HepG2 (cell line): ENCODE measurements around the gene GNB1. TPM values are rescaled to one million over a fixed set of nuclear protein-coding genes. Genes with fewer than 3 reads are reported as not detected.

Experiments used
- ADNP ChIP-seq: sonication (generic); formaldehyde crosslinking; IDR thresholded peaks from 2 replicates; pipeline ENCODE4 v1.4.0; 2020; ENCODE audit warnings: missing genetic modification reagents
- ARNTL ChIP-seq: sonication (generic); formaldehyde crosslinking; IDR thresholded peaks from 2 replicates; pipeline ENCODE4 v1.4.0; 2020; ENCODE audit warnings: mild to moderate bottlenecking, missing genetic modification reagents
- DZIP1 ChIP-seq: sonication (generic); formaldehyde crosslinking; IDR thresholded peaks from 2 replicates; pipeline ENCODE4 v1.5.0; 2020; ENCODE audit warnings: mild to moderate bottlenecking, missing genetic modification reagents
- ELF3 ChIP-seq: IDR thresholded peaks from 2 replicates; pipeline ENCODE4 v1.6.1; 2016; ENCODE audit warnings: missing genetic modification reagents, missing compliant biosample characterization
- HNF1B ChIP-seq: sonication (generic); formaldehyde crosslinking; IDR thresholded peaks from 2 replicates; pipeline ENCODE4 v1.5.1; 2020; ENCODE audit warnings: mild to moderate bottlenecking, moderate library complexity, missing genetic modification reagents
- NFYB ChIP-seq: sonication (generic); formaldehyde crosslinking; IDR thresholded peaks from 2 replicates; pipeline ENCODE4 v1.4.0; 2020; ENCODE audit warnings: missing genetic modification reagents
- PATZ1 ChIP-seq: sonication (generic); formaldehyde crosslinking; IDR thresholded peaks from 2 replicates; pipeline ENCODE4 v1.4.0; 2020; ENCODE audit warnings: missing genetic modification reagents
- PHF8 ChIP-seq: sonication (generic); formaldehyde crosslinking; IDR thresholded peaks from 2 replicates; pipeline ENCODE4 v1.5.0; 2020; ENCODE audit warnings: missing genetic modification reagents
- SRSF9 ChIP-seq: fragments of 200-400 bp; formaldehyde crosslinking; IDR thresholded peaks from 2 replicates; pipeline ENCODE4 v1.6.1; 2018; ENCODE audit warnings: borderline replicate concordance, mild to moderate bottlenecking, low read depth, low read length; ENCODE audit not compliant: insufficient read depth, poor library complexity, severe bottlenecking
- THAP11 ChIP-seq: IDR thresholded peaks from 2 replicates; pipeline ENCODE4 v1.6.1; 2016; ENCODE audit warnings: missing biosample characterization, missing genetic modification reagents
- ZNF234 ChIP-seq: sonication (generic); formaldehyde crosslinking; conservative IDR thresholded peaks from 2 replicates; pipeline ENCODE4 v1.5.1; 2020; ENCODE audit warnings: mild to moderate bottlenecking, missing genetic modification reagents
- ZNF276 ChIP-seq: sonication (generic); formaldehyde crosslinking; IDR thresholded peaks from 2 replicates; pipeline ENCODE4 v1.4.0; 2020; ENCODE audit warnings: mild to moderate bottlenecking, low read depth, missing genetic modification reagents
- ZNF547 ChIP-seq: sonication (generic); formaldehyde crosslinking; IDR thresholded peaks from 2 replicates; pipeline ENCODE4 v1.5.1; 2020; ENCODE audit warnings: mild to moderate bottlenecking, missing genetic modification reagents
- ZNF687 ChIP-seq: sonication (generic); formaldehyde crosslinking; IDR thresholded peaks from 2 replicates; pipeline ENCODE4 v1.5.1; 2020; ENCODE audit warnings: mild to moderate bottlenecking, missing genetic modification reagents, moderate library complexity
- ZNF772 ChIP-seq: sonication (generic); formaldehyde crosslinking; IDR thresholded peaks from 2 replicates; pipeline ENCODE4 v1.5.0; 2020; ENCODE audit warnings: mild to moderate bottlenecking, missing genetic modification reagents
- polyA plus RNA-seq, 8 experiments: library from polyadenylated mRNA; depleted of rRNA in 3 of 8; stranded (reverse) in 7 of 8; unstranded in 1 of 8; fragments of >200 nt; fragmentation: Illumina TruSeq in 4 of 8; extraction: Trizol in 4 of 8; gene quantifications; 2 replicates each; pipeline versions ENCODE4 v1.2.1 to v1.2.3, GENCODE V29; 2011 to 2016; ENCODE audit warnings: low read depth in 4 of 8, missing spikeins in 1 of 8, mixed read lengths in 1 of 8; ENCODE audit not compliant: insufficient read depth in 1 of 8
- total RNA-seq, 5 experiments: library from RNA; depleted of rRNA; stranded (reverse); fragments of >200 nt; fragmentation: Illumina TruSeq; extraction: Trizol; gene quantifications; 2 replicates each; pipeline ENCODE4 v1.2.3, GENCODE V29; 2016; ENCODE audit warnings: low read depth in 1 of 5

GNB1 gene
- total and polyA plus RNA-seq, 2 of the 13 experiments (the other 11 are each of a cell fraction or from before 2014, with no cell fraction given), result 66.2 to 327 TPM

GRCh38 chr1:1919304-1920056, 28.6 kb upstream of the GNB1 start (continued):
- TF ChIP-seq DZIP1 (CRISPR knock-in tag) (peak; percentile 63; the same call in 1 of the 2 replicates), ZNF234 (CRISPR knock-in tag) (no peak), PHF8 (CRISPR knock-in tag) (peak; percentile 61), SRSF9 (no peak), ELF3 (CRISPR knock-in tag) (0 out of 2 replicates have a peak, but pooled peaks have one; percentile 20), PATZ1 (CRISPR knock-in tag) (peak; percentile 47), THAP11 (CRISPR knock-in tag) (no peak; the same call in 1 of the 2 replicates), ADNP (CRISPR knock-in tag) (no peak), ZNF276 (CRISPR knock-in tag) (peak; percentile 34; the same call in 1 of the 2 replicates), ZNF687 (CRISPR knock-in tag) (peak; percentile 63), ARNTL (peak; percentile 27; the same call in 1 of the 2 replicates), HNF1B (CRISPR knock-in tag) (peak; percentile 72), NFYB (CRISPR knock-in tag) (peak; percentile 59), ZNF547 (CRISPR knock-in tag) (peak; percentile 69; the same call in 1 of the 2 replicates), ZNF772 (CRISPR knock-in tag) (peak; percentile 34; the same call in 1 of the 2 replicates)
